ENCODE results near the gene ZNF425. TPM values are rescaled to one million over a fixed set of nuclear protein-coding genes. Genes with fewer than 3 reads are reported as not detected.

The ZNF425 gene
- total RNA-seq, 1 donor from 2014 or later: not detected

DNA sequence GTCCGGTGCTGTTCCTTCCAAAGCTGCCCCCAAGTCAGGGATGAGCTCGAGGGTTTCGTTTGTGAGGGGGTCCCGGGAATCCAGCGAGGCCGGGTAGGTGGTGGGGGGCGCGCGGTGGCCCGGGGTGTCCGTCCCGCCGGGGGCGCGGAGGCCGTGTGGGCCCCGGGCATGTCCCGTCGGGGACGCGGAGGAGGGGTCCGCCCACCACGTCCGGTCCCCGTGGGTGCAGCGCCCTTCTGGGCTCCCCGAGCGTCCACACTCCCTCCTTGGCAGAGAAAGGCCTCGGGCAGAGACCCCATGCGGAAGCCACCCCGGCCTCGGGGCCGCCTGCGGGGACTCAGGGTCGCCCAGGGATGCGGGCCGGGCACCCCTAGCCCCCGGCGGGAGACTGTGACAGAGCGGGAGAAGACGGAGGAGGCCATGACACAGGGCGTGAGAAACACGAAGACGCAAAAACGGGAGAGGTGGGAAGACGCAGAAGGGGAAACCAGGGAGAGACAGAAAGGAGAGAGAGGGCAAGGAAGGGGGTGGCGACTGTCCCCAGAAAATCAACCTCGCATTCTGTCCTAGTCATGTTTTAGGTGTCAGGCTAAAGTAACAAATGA, 640 bp upstream of the ZNF425 start:
- Histone ChIP-seq H3K36me3 (peaks cover 0 to 3% of the 10 kb centered on the region in 2 donors), H3K9me3 (no peaks in the 10 kb centered on the region), H3K4me3 (peak overlapping the region; percentile 88 to 92), H3K27ac (peak overlapping the region; percentile 82 to 96), H3K4me1 (peaks cover 6 to 8% of the 10 kb centered on the region in 2 donors), H3K27me3 (no peaks in the 10 kb centered on the region)
- intact Hi-C loops (cut with DNase I): loop anchor here (1.0 to 10.0 kb wide), 7 partner anchors 21 to 432 kb away; partner anchors contain the start of genes CUL1, EZH2, PDIA4 and ZNF212
- TF ChIP-seq, protein P1, sequence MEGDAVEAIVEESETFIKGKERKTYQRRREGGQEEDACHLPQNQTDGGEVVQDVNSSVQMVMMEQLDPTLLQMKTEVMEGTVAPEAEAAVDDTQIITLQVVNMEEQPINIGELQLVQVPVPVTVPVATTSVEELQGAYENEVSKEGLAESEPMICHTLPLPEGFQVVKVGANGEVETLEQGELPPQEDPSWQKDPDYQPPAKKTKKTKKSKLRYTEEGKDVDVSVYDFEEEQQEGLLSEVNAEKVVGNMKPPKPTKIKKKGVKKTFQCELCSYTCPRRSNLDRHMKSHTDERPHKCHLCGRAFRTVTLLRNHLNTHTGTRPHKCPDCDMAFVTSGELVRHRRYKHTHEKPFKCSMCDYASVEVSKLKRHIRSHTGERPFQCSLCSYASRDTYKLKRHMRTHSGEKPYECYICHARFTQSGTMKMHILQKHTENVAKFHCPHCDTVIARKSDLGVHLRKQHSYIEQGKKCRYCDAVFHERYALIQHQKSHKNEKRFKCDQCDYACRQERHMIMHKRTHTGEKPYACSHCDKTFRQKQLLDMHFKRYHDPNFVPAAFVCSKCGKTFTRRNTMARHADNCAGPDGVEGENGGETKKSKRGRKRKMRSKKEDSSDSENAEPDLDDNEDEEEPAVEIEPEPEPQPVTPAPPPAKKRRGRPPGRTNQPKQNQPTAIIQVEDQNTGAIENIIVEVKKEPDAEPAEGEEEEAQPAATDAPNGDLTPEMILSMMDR (IDR thresholded peaks at IDR 0.05): no peak
- peak in 1 of 2 donors; percentile 75 for DNase-seq (ENCODE audit: low spot score in 2 of 2)

GRCh38 chr7:149125189-149125862, 798 bp downstream of the ZNF425 start:
- Histone ChIP-seq H3K27me3 (no peaks in the 10 kb centered on the region), H3K27ac (peak overlapping the region; percentile 82 to 96), H3K9me3 (no peaks in the 10 kb centered on the region), H3K36me3 (no peaks in the 10 kb centered on the region), H3K4me3 (peak overlapping the region; percentile 88 to 92), H3K4me1 (peaks cover 6 to 8% of the 10 kb centered on the region in 2 donors)
- intact Hi-C loops (cut with DNase I): loop anchor here (1.0 to 10.0 kb wide), 4 partner anchors 60 to 431 kb away; partner anchors contain the start of genes CUL1, EZH2 and ZNF282
- TF ChIP-seq, protein P1 (IDR thresholded peaks at IDR 0.05): no peak
- DNase-seq (ENCODE audit: low spot score in 2 of 2): no peak

DNA sequence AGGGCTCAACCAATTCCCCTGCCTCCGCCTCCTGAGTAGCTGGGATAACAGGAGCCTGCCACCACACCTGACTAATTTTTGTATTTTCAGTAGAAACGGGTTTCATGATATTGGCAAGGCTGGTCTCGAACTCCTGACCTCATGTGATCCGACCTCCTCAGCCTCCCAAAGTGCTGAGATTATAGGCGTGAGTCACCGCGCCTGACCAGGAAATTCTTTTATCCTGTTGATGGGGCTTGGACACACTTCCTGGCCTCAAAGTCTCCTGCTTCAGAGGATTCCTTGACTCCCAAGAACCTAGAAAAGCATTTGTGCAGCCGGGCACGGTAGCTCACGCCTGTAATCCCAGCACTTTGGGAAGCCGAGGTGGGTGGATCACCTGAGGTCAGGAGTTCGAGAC, 16.2 kb downstream of the ZNF425 start:
- Histone ChIP-seq H3K4me1 (no peaks in the 10 kb centered on the region), H3K27ac (no peak overlapping the region), H3K9me3 (no peaks in the 10 kb centered on the region), H3K4me3 (no peak overlapping the region), H3K36me3 (no peaks in the 10 kb centered on the region), H3K27me3 (no peaks in the 10 kb centered on the region)
- TF ChIP-seq, protein P1 (IDR thresholded peaks at IDR 0.05): no peak
- DNase-seq (ENCODE audit: low spot score in 2 of 2): no peak
- intact Hi-C loops (cut with DNase I): no loop called here

DNA sequence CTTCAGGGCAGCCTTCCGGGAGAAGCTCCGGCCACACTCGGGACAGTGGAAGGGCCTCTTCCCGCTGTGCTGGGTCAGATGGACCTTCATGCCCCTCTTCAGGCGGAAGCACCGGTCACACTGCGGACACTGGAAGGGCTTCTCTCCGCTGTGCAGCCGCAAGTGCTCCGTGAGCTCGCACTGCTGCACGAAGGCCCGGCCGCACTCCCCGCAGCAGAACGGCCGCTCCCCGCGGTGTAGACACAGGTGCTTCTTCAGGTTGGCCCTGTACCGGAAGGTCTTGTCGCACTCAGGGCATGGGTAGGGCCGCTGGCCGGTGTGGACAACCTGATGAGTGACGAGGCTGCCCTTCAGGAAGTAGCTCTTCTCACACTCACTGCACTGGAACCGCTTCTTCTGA, 21.4 kb downstream of the ZNF425 start:
- Histone ChIP-seq H3K9me3 (no peaks in the 10 kb centered on the region), H3K27me3 (no peaks in the 10 kb centered on the region)

DNA sequence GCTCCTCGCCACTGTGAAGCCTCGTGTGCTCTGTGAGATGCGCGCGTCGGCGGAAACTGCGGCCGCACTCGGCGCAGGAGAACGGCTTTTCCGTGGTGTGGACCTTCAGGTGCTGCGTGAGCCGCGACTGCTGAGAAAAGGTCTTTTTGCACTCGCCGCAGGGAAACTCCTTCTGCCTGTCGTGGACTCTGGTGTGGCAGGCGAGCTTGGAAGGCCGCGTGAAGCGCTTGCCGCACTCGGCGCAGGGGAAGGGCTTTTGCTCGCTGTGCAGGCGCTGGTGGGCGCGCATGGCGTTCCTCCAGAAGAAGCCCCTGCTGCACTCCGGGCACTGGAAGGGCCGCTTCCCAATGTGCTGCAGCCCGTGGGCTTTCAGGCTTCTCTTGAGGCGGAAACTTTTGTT, 21.9 kb downstream of the ZNF425 start:
- Histone ChIP-seq H3K36me3 (no peaks in the 10 kb centered on the region), H3K4me1 (no peaks in the 10 kb centered on the region), H3K27me3 (no peaks in the 10 kb centered on the region), H3K27ac (no peak overlapping the region), H3K4me3 (no peak overlapping the region), H3K9me3 (no peaks in the 10 kb centered on the region)
- no peak for DNase-seq (ENCODE audit: low spot score in 2 of 2)
- TF ChIP-seq, protein P1 (IDR thresholded peaks at IDR 0.05): no peak
- intact Hi-C loops (cut with DNase I): no loop called here

More for the DNA sequence above, 21.4 kb downstream of the ZNF425 start:
- TF ChIP-seq, protein P1 (IDR thresholded peaks at IDR 0.05): no peak
- H3K27ac ChIP-seq: no peak overlapping the region
- H3K36me3 ChIP-seq: no peaks in the 10 kb centered on the region
- H3K4me1 ChIP-seq: no peaks in the 10 kb centered on the region
- no peak for DNase-seq (ENCODE audit: low spot score in 2 of 2)
- intact Hi-C loops (cut with DNase I): no loop called here
- no peak overlapping the region for H3K4me3 ChIP-seq

All from ascending aorta (tissue), 2 donors.